ENCODE measurements around the gene MYH14.
"Not testable (repeated sequence)": the region's sequence is repeated elsewhere in the genome, so short reads cannot be mapped to it uniquely, and the experiment has no call there.

GRCh38 chr19:50347089-50347581 lies 143.7 kb downstream of the MYH14 start:
- not testable (repeated sequence) for TF ChIP-seq CTCF (IDR thresholded peaks at IDR 0.05 in 4 of 5, conservative IDR thresholded peaks at IDR 0.05 in 1 of 5); POLR2A (IDR thresholded peaks at IDR 0.05)
